ENCODE data around the gene TBC1D25.
"Not testable (repeated sequence)": the region's sequence is repeated elsewhere in the genome, so short reads cannot be mapped to it uniquely, and the experiment has no call there.

Gene TBC1D25

GRCh38 chrX:48512371-48512935, 27.1 kb upstream of the TBC1D25 start:
- Mint-ChIP-seq H3K36me3 (peaks cover 3% of the 10 kb centered on the region), H3K9me3 (no peaks in the 10 kb centered on the region), H3K4me3 (no peak overlapping the region), H3K27me3 (no peaks in the 10 kb centered on the region), H3K4me1 (peaks cover 33% of the 10 kb centered on the region), H3K27ac (no peak overlapping the region)

DNA sequence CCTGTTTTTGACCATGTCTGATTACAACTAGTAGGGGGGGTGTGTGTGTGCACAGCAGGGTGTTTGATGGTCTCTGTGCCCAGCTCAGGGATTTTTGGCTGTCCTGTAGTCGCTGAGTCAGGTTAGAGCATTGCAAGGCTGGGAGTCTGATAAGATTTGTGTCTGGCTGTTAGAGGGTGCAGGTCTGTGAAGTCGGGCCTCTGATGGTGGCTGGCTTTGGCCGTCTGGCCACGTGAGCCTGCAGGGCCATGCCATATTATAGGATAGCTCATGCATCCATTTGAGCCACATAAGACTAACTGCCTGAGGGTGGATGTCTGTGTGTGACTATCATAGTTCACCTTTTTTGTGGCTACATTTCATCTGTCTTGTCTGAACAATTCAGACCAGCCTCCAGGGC, 25.8 kb upstream of the TBC1D25 start:
- Mint-ChIP-seq H3K4me1 (peaks cover 33% of the 10 kb centered on the region), H3K9me3 (no peaks in the 10 kb centered on the region), H3K36me3 (peaks cover 3% of the 10 kb centered on the region), H3K4me3 (no peak overlapping the region), H3K27ac (no peak overlapping the region), H3K27me3 (no peaks in the 10 kb centered on the region)

DNA sequence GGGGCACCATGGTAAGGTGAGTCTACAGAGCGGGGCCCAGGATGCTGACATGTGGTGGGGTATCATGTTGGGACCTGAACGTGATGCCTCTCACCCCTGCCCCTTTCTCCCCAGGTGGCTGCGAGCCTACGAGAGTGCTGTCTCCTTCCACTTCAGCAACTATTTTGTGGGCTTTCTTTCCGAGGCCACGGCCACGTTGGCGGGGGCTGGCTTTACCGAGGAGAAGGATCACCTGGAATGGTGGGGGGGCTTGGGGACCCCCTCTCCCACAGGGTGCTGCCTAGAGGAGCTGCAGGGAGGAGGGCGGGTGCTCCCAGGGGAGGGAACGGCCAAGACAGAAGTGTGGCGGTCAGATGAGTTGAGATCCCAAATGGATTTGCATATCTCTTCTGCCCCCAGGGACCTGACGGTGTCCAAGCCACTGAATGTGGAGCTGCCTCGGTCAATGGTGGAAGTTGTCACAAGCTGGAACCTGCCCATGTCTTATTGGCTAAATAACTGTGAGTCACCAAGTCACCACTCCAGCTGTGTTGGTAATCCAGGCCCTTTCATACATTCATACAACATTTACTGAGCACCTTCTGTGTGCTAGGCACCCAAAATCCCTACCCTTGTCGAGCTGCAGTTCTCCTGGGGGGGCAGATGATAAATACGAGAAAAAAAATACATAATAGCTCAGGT, 25.2 kb upstream of the TBC1D25 start:
- Mint-ChIP-seq H3K27me3 (no peaks in the 10 kb centered on the region), H3K4me1 (peaks cover 33% of the 10 kb centered on the region), H3K9me3 (no peaks in the 10 kb centered on the region), H3K27ac (no peak overlapping the region), H3K36me3 (peaks cover 3% of the 10 kb centered on the region), H3K4me3 (no peak overlapping the region)

- Mint-ChIP-seq H3K9me3 (no peaks in the 10 kb centered on the region), H3K36me3 (peaks cover 3% of the 10 kb centered on the region), H3K27me3 (no peaks in the 10 kb centered on the region), H3K4me3 (no peak overlapping the region), H3K27ac (no peak overlapping the region), H3K4me1 (peaks cover 26% of the 10 kb centered on the region)
Measured at GRCh38 chrX:48514868-48515460, 24.6 kb upstream of the TBC1D25 start.

DNA sequence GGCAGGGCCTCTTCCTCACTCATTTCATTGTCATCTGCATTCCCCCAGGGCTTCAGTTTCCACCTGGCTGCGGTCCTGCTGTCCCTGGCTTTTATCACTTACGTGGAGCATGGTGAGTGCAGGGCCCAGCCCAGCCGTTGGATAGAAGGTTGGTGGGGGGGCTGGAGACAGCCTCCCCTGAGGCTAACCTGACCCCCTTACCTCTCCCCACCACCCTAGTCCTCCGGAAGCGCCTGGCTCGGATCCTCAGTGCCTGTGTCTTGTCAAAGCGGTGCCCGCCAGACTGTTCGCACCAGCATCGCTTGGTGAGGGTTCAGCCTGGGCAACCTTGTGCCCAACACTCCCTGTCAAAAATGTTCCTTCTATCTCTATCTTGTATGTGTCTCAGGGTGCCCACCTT, 23.7 kb upstream of the TBC1D25 start:
- Mint-ChIP-seq H3K4me3 (no peak overlapping the region), H3K27me3 (no peaks in the 10 kb centered on the region), H3K9me3 (peaks cover 3% of the 10 kb centered on the region), H3K4me1 (peaks cover 26% of the 10 kb centered on the region), H3K36me3 (peaks cover 3% of the 10 kb centered on the region), H3K27ac (no peak overlapping the region)

DNA sequence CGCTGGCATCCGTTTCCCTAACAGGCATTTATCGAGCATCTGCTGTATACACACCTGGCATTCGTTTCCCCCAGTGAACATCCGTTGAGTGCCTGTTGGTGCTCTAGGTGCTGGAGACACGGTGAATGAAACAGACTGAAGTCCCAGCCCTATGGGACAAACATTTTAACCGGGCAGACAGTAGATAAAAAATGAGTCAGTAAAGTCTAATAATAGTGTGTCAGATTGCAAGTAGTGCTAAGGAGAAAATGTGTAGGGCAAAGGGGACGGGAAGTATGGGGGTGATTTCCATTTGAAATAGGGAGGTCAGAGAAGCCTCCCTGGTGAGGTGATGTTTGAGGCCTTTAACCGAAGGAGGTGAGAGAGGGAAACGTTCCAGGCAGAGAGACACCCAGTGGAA, 23.2 kb upstream of the TBC1D25 start:
- Mint-ChIP-seq H3K9me3 (peaks cover 4% of the 10 kb centered on the region), H3K36me3 (peaks cover 3% of the 10 kb centered on the region), H3K4me3 (no peak overlapping the region), H3K27me3 (no peaks in the 10 kb centered on the region), H3K27ac (peak overlapping the region; percentile 67), H3K4me1 (peaks cover 26% of the 10 kb centered on the region)

GRCh38 chrX:48516987-48517386, 22.5 kb upstream of the TBC1D25 start:
- H3K27ac Mint-ChIP-seq = no peak overlapping the region
- H3K36me3 Mint-ChIP-seq = no peaks in the 10 kb centered on the region
- no peak overlapping the region for H3K4me3 Mint-ChIP-seq
- no peaks in the 10 kb centered on the region for H3K27me3 Mint-ChIP-seq
- H3K9me3 Mint-ChIP-seq = peaks cover 4% of the 10 kb centered on the region
- peaks cover 24% of the 10 kb centered on the region for H3K4me1 Mint-ChIP-seq

GRCh38 chrX:48519481-48519880, 20.0 kb upstream of the TBC1D25 start:
- H3K27me3 Mint-ChIP-seq, H3K36me3 Mint-ChIP-seq, H3K4me3 Mint-ChIP-seq, H3K27ac Mint-ChIP-seq, H3K9me3 Mint-ChIP-seq: not testable (repeated sequence)
- H3K4me1 Mint-ChIP-seq = peaks cover 28% of the 10 kb centered on the region

DNA sequence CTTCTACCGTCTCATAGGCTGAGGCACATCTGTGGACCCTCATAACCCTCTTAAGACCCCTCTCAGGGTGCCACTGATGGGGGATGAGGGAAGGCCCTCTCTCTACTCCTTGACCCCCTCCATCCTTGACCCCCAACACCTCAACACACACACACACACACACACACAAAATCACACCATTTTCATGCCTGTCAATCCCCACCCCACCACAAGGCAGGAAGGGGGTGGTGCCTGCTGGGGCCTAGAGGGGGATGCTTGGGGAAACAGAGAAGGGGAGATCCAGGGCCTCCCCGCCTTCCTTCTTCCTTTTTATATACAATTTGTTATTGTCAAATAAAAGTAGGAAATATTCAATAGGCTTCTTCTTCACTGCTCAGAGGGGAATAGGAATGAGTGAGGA, 19.1 kb upstream of the TBC1D25 start:
- H3K4me3 Mint-ChIP-seq = peak overlapping the region; percentile 88
- H3K4me1 Mint-ChIP-seq = peaks cover 31% of the 10 kb centered on the region
- peaks cover 4% of the 10 kb centered on the region for H3K9me3 Mint-ChIP-seq
- H3K27me3 Mint-ChIP-seq = no peaks in the 10 kb centered on the region
- peaks cover 3% of the 10 kb centered on the region for H3K36me3 Mint-ChIP-seq
- H3K27ac Mint-ChIP-seq = peak overlapping the region; percentile 94

GRCh38 chrX:48520976-48521352, 18.6 kb upstream of the TBC1D25 start:
- Mint-ChIP-seq H3K27me3 (no peaks in the 10 kb centered on the region), H3K4me1 (peaks cover 31% of the 10 kb centered on the region), H3K4me3 (peak overlapping the region; percentile 88), H3K9me3 (peaks cover 4% of the 10 kb centered on the region), H3K27ac (peak overlapping the region; percentile 94), H3K36me3 (peaks cover 3% of the 10 kb centered on the region)

DNA sequence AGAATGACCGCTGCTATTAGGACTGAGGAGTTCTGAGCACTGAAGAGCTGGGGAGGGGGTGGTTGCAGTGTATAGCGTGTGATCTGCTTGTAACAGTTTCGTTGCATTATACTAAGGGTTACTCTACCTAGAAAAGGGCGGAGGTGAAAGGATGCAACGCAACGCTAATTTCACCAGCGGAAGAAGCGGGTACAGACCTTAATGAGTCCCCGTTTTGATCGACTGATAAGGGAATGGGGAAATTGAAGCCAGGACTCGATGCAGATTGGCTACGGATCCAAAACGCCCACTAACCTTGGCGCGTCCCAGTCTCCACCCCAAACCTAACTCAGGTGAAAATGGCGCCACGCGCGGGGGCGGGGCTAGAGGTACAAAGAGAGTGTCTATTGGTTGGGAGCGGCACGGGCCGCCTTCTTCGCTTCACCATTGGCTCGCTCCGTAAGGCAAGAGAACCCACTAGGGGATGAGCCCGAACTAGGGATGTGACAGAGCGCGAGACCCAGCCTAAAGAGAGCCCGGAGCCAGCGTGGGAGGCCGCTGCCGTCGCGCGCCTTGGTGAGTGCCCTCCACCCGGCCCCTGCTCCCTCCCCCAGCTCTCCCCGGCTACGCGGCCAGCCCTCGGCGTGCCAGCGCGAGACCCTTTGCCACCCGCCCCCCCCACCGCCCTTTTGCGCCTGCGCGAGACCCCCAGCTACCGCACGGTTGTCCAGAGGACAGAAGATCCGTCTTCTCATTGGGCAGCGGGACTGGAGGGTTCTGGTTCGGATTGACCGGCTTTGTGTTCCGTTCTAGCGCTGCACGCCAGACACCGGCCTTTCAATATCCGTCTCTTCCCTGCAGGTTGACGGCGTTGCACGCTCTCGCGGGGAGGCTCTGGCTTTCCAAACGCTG, 17.9 kb upstream of the TBC1D25 start, which contains the start of gene EBP:
EBP (plus strand) TSS at position 456 of the 891 bp plus-strand sequence. CDS start 1,964 bp downstream, outside the sequence.
- H3K9me3 Mint-ChIP-seq = peaks cover 4% of the 10 kb centered on the region
- peaks cover 30% of the 10 kb centered on the region for H3K4me1 Mint-ChIP-seq
- peaks cover 4% of the 10 kb centered on the region for H3K36me3 Mint-ChIP-seq
- peak within 1 kb of the TSS; percentile 94 for H3K27ac Mint-ChIP-seq
- no peaks in the 10 kb centered on the region for H3K27me3 Mint-ChIP-seq
- peak within 1 kb of the TSS; percentile 88 for H3K4me3 Mint-ChIP-seq

GRCh38 chrX:48522291-48522690, 17.2 kb upstream of the TBC1D25 start:
- Mint-ChIP-seq H3K4me3 (peak overlapping the region; percentile 88), H3K27me3 (no peaks in the 10 kb centered on the region), H3K9me3 (peaks cover 4% of the 10 kb centered on the region), H3K4me1 (peaks cover 27% of the 10 kb centered on the region), H3K36me3 (peaks cover 6% of the 10 kb centered on the region), H3K27ac (peak overlapping the region; percentile 94)

DNA sequence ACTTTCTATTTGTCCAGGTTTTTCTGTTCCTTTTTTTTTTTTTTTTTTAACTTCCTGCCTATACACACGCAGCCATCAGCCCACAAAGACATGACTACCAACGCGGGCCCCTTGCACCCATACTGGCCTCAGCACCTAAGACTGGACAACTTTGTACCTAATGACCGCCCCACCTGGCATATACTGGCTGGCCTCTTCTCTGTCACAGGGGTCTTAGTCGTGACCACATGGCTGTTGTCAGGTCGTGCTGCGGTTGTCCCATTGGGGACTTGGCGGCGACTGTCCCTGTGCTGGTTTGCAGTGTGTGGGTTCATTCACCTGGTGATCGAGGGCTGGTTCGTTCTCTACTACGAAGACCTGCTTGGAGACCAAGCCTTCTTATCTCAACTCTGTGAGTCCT, 15.8 kb upstream of the TBC1D25 start:
- peaks cover 8% of the 10 kb centered on the region for H3K36me3 Mint-ChIP-seq
- H3K9me3 Mint-ChIP-seq = peaks cover 4% of the 10 kb centered on the region
- peak overlapping the region; percentile 55 for H3K27ac Mint-ChIP-seq
- H3K4me1 Mint-ChIP-seq = peaks cover 27% of the 10 kb centered on the region
- H3K4me3 Mint-ChIP-seq = peak overlapping the region; percentile 68
- no peaks in the 10 kb centered on the region for H3K27me3 Mint-ChIP-seq

- H3K4me1 Mint-ChIP-seq = peaks cover 19% of the 10 kb centered on the region
- not testable (repeated sequence) for H3K27me3 Mint-ChIP-seq, H3K36me3 Mint-ChIP-seq, H3K4me3 Mint-ChIP-seq, H3K27ac Mint-ChIP-seq, H3K9me3 Mint-ChIP-seq
Measured at GRCh38 chrX:48525853-48526252, 13.7 kb upstream of the TBC1D25 start.

DNA sequence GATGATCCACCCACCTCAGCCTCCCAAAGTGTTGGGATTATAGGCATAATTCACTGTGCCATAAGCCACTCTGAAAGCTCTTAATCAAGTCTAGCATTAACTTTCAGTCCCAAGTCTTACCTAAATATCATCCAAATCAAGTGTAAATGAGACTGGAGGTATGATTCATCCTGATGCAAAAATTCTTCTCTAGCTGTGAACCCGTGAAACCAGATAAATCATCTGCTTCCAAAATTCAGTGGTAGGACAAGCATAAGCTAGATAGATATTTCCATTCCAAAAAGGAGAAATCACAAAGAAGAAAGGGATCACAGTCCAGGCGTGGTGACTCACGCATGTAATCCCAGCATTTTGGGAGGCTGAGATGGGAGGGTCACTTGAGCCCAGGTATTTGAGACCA, 8.8 kb upstream of the TBC1D25 start:
- Mint-ChIP-seq H3K4me3 (no peak overlapping the region), H3K9me3 (no peaks in the 10 kb centered on the region)

More for the DNA sequence above, 8.8 kb upstream of the TBC1D25 start:
- H3K4me1 Mint-ChIP-seq = peaks cover 14% of the 10 kb centered on the region
- no peak overlapping the region for H3K27ac Mint-ChIP-seq
- H3K27me3 Mint-ChIP-seq = no peaks in the 10 kb centered on the region
- peaks cover 8% of the 10 kb centered on the region for H3K36me3 Mint-ChIP-seq

All from activated naive CD4-positive, alpha-beta T cell treated with anti-CD3 and anti-CD28 coated beads, Interleukin-2, amount 50 U/mL, for 24 hours (primary cell).